ENCODE results near the gene LMO7.

DNA sequence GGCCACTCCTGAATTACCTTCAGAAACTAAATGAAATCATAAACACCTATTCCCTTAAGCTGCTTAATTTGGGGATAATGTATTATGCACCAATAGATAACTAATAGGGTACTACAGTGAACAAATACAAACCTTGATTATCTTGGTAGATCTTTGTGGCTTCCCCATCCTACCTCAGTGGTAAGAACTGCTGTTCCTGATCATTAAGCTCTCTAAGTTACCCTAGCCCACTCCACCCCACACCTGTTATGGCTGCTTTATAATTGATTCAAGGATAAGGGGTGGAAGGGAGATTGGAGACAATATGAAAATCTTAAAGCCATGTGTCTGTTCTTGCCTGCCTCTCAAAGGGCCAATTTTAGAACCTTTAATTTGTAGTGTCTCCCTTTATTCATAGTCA, 121.2 kb downstream of the LMO7 start:
- TF ChIP-seq CTCF (IDR thresholded peaks at IDR 0.05), result no peak
- TF ChIP-seq POLR2A (IDR thresholded peaks at IDR 0.05), result no peak

All from testis (tissue), 2 donors.